BE2C (cell line): ENCODE data around the gene MBOAT7.
"Not testable (repeated sequence)": the region's sequence is repeated elsewhere in the genome, so short reads cannot be mapped to it uniquely, and the experiment has no call there.

Experiments used
- DNase-seq: peaks from one replicate; pipeline ENCODE4 v3.0.0-alpha.2; 2020
- H3K27me3 ChIP-seq: fragments of 250-450 bp; sonication (Bioruptor Pico); 2 replicates; pipeline ENCODE4 v1.5.1; 2020; ENCODE audit warnings: mild to moderate bottlenecking
- H3K36me3 ChIP-seq: fragments of 250-450 bp; sonication (Bioruptor Pico); 2 replicates; pipeline ENCODE4 v1.5.1; 2020; ENCODE audit warnings: mild to moderate bottlenecking
- H3K4me1 ChIP-seq: fragments of 250-450 bp; sonication (Bioruptor Pico); 2 replicates; pipeline ENCODE4 v1.5.1; 2020
- H3K4me3 ChIP-seq: 2 replicates; pipeline ENCODE4 v1.5.1; 2011; ENCODE audit warnings: low read depth, low read length
- H3K9me3 ChIP-seq: fragments of 250-450 bp; sonication (Bioruptor Pico); 2 replicates; pipeline ENCODE4 v1.5.1; 2020
- TF ChIP-seq, protein P1 (sequence below): IDR thresholded peaks from 2 replicates; pipeline ENCODE4 v1.5.1; 2012; ENCODE audit warnings: mild to moderate bottlenecking, low read depth, low read length

MBOAT7 gene

GRCh38 chr19:54207676-54207982 is 18.2 kb upstream of the MBOAT7 start:
- TF ChIP-seq, protein P1, sequence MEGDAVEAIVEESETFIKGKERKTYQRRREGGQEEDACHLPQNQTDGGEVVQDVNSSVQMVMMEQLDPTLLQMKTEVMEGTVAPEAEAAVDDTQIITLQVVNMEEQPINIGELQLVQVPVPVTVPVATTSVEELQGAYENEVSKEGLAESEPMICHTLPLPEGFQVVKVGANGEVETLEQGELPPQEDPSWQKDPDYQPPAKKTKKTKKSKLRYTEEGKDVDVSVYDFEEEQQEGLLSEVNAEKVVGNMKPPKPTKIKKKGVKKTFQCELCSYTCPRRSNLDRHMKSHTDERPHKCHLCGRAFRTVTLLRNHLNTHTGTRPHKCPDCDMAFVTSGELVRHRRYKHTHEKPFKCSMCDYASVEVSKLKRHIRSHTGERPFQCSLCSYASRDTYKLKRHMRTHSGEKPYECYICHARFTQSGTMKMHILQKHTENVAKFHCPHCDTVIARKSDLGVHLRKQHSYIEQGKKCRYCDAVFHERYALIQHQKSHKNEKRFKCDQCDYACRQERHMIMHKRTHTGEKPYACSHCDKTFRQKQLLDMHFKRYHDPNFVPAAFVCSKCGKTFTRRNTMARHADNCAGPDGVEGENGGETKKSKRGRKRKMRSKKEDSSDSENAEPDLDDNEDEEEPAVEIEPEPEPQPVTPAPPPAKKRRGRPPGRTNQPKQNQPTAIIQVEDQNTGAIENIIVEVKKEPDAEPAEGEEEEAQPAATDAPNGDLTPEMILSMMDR, result no peak
- DNase-seq, result no peak
- Histone ChIP-seq H3K4me1 (peaks cover 37% of the 10 kb centered on the region), H3K36me3 (peaks cover 89% of the 10 kb centered on the region), H3K27me3 (no peaks in the 10 kb centered on the region), H3K4me3 (no peak overlapping the region), H3K9me3 (no peaks in the 10 kb centered on the region; the same call in 1 of the 2 replicates)

GRCh38 chr19:54207193-54207592 is 17.8 kb upstream of the MBOAT7 start:
- not testable (repeated sequence) for H3K9me3 ChIP-seq, H3K27me3 ChIP-seq, DNase-seq

GRCh38 chr19:54206831-54207177 is 17.4 kb upstream of the MBOAT7 start:
- peaks cover 95% of the 10 kb centered on the region for H3K36me3 ChIP-seq
- H3K4me3 ChIP-seq, result no peak overlapping the region
- H3K4me1 ChIP-seq, result peaks cover 42% of the 10 kb centered on the region
- H3K9me3 ChIP-seq, result no peaks in the 10 kb centered on the region; the same call in 1 of the 2 replicates
- H3K27me3 ChIP-seq, result no peaks in the 10 kb centered on the region
- TF ChIP-seq, protein P1, result no peak
- DNase-seq, result no peak

More at GRCh38 chr19:54207193-54207592, 17.8 kb upstream of the MBOAT7 start:
- Histone ChIP-seq H3K36me3 (peaks cover 91% of the 10 kb centered on the region), H3K4me1 (peaks cover 40% of the 10 kb centered on the region)
- not testable (repeated sequence) for H3K4me3 ChIP-seq

GRCh38 chr19:54206030-54206830 is 16.9 kb upstream of the MBOAT7 start:
- Histone ChIP-seq H3K27me3 (no peaks in the 10 kb centered on the region), H3K9me3 (no peaks in the 10 kb centered on the region; the same call in 1 of the 2 replicates), H3K4me1 (peaks cover 42% of the 10 kb centered on the region), H3K36me3 (peaks cover 96% of the 10 kb centered on the region), H3K4me3 (no peak overlapping the region)
- TF ChIP-seq, protein P1, result no peak
- no peak for DNase-seq

GRCh38 chr19:54204767-54205468 is 15.5 kb upstream of the MBOAT7 start:
- Histone ChIP-seq H3K4me3 (0 out of 2 replicates have a peak overlapping the region, but pooled peaks have one; percentile 4), H3K27me3 (no peaks in the 10 kb centered on the region), H3K36me3 (peaks cover 91% of the 10 kb centered on the region), H3K4me1 (peaks cover 37% of the 10 kb centered on the region), H3K9me3 (no peaks in the 10 kb centered on the region)
- TF ChIP-seq, protein P1, result no peak
- no peak for DNase-seq

DNA sequence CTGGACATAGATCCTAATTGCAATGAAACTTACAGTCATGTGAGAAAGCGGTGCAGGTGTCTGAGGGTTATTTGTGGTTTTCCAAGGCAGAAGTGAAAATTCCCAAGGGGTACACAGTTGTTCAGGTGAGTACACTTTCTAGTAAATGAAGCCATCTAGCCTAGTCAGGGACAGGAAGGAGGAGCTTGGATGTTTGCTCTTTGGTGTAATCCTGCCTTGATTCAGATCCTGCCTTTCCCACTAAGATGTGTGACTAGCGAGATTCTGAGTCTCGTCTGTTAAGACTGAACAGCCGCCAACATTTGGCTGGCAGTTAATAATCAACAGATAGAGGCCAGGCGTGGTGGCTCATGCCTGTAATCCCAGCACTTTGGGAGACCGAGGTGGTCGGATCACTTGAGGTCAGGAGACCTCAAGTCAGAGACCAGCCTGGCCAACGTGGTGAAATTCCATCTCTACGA is 13.8 kb upstream of the MBOAT7 start:
- Histone ChIP-seq H3K36me3 (peaks cover 74% of the 10 kb centered on the region), H3K4me1 (peaks cover 20% of the 10 kb centered on the region), H3K4me3 (peak overlapping the region; percentile 92), H3K27me3 (no peaks in the 10 kb centered on the region), H3K9me3 (no peaks in the 10 kb centered on the region)
- DNase-seq, result no peak
- TF ChIP-seq, protein P1, result no peak
